NOMO-1 treated with dmso at 0.1 percent for 144 hours (cell line): ENCODE results near the gene PALMD.

Source experiments
- DNase-seq: peaks from one replicate; lab custom pipeline; 2025; ENCODE audit not compliant: unreplicated experiment; lab: John Stamatoyannopoulos, UW

The PALMD gene

GRCh38 chr1:99634971-99635624 lies 10.8 kb upstream of the PALMD start:
- no peak for DNase-seq

- no peak for DNase-seq
Observed at GRCh38 chr1:99635664-99636063, 10.2 kb upstream of the PALMD start.

- no peak for DNase-seq
Observed at GRCh38 chr1:99636647-99637175, 9.2 kb upstream of the PALMD start.

- no peak for DNase-seq
Observed at GRCh38 chr1:99638853-99639252, 7.1 kb upstream of the PALMD start.

GRCh38 chr1:99639408-99639807 lies 6.5 kb upstream of the PALMD start:
- DNase-seq, result no peak

GRCh38 chr1:99639945-99640344 lies 6.0 kb upstream of the PALMD start:
- no peak for DNase-seq

GRCh38 chr1:99640672-99641071 lies 5.2 kb upstream of the PALMD start:
- no peak for DNase-seq

- no peak for DNase-seq
Observed at GRCh38 chr1:99641558-99641957, 4.4 kb upstream of the PALMD start.

- no peak for DNase-seq
Observed at GRCh38 chr1:99642053-99642452, 3.9 kb upstream of the PALMD start.

GRCh38 chr1:99643021-99643779 lies 2.7 kb upstream of the PALMD start:
- DNase-seq, result no peak

GRCh38 chr1:99644279-99645004 lies 1.5 kb upstream of the PALMD start:
- DNase-seq, result no peak

GRCh38 chr1:99645203-99645602 lies 710 bp upstream of the PALMD start:
- no peak for DNase-seq

- no peak for DNase-seq
Observed at GRCh38 chr1:99646868-99647267, 955 bp downstream of the PALMD start.

GRCh38 chr1:99647490-99647889 lies 1.6 kb downstream of the PALMD start:
- DNase-seq, result no peak

- no peak for DNase-seq
Observed at GRCh38 chr1:99648107-99648506, 2.2 kb downstream of the PALMD start.

GRCh38 chr1:99650030-99650429 lies 4.1 kb downstream of the PALMD start:
- no peak for DNase-seq

GRCh38 chr1:99650773-99651437 lies 5.0 kb downstream of the PALMD start:
- no peak for DNase-seq

GRCh38 chr1:99652881-99653281 lies 7.0 kb downstream of the PALMD start:
- DNase-seq, result no peak

GRCh38 chr1:99655376-99655775 lies 9.5 kb downstream of the PALMD start:
- no peak for DNase-seq

- DNase-seq, result no peak
Observed at GRCh38 chr1:99656701-99657100, 10.8 kb downstream of the PALMD start.
